T-helper 2 cell treated with Interferon-gamma antibody and Interleukin-4, amounts not matched to agents 5 μg/mL and 100 μg/mL, for 36 hours (primary cell): ENCODE results near the gene FIP1L1.

Experiments
- DNase-seq: peaks from one replicate; pipeline ENCODE4 v3.0.0; 2021; ENCODE audit warnings: low spot score
- H3K27ac Mint-ChIP-seq: one replicate; pipeline ENCODE4 v1.8.0; 2021; ENCODE audit warnings: mild to moderate bottlenecking, mixed read lengths
- H3K27me3 Mint-ChIP-seq: one replicate; pipeline ENCODE4 v1.8.0; 2021; ENCODE audit warnings: low read depth, mixed read lengths
- H3K36me3 Mint-ChIP-seq: one replicate; pipeline ENCODE4 v1.8.0; 2021; ENCODE audit warnings: low read depth, mixed read lengths
- H3K4me1 Mint-ChIP-seq: one replicate; pipeline ENCODE4 v1.8.0; 2021; ENCODE audit warnings: low read depth, mixed read lengths
- H3K4me3 Mint-ChIP-seq: one replicate; pipeline ENCODE4 v1.8.0; 2022; ENCODE audit warnings: mild to moderate bottlenecking, moderate library complexity, mixed read lengths
- H3K9me3 Mint-ChIP-seq: one replicate; pipeline ENCODE4 v1.8.0; 2021; ENCODE audit warnings: mixed read lengths

The FIP1L1 gene

GRCh38 chr4:53424280-53424679, 46.8 kb downstream of the FIP1L1 start:
- no peaks in the 10 kb centered on the region for H3K9me3 Mint-ChIP-seq
- no peaks in the 10 kb centered on the region for H3K27me3 Mint-ChIP-seq
- no peak overlapping the region for H3K4me3 Mint-ChIP-seq
- H3K36me3 Mint-ChIP-seq, result peaks cover 20% of the 10 kb centered on the region
- H3K4me1 Mint-ChIP-seq, result peaks cover 2% of the 10 kb centered on the region
- no peak for DNase-seq
- no peak overlapping the region for H3K27ac Mint-ChIP-seq

DNA sequence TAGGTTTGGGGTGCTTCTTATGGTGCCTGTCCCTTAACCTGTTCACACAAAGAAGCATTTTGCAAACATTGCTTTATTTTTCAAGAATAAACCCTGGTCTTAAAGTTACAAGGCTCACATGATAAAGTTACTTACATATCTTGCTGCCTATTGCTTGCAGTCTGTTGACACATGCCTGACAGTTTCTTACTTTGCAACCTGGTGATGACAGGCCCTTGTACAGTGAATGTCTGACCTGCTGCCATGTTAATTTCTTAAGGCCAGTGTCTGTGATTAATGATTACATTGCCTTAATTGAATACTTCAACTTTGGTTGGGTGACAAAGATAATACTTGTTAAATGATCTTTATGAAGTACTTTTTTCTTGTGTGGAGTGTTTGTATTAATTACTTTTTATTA, 49.9 kb downstream of the FIP1L1 start:
- Mint-ChIP-seq H3K4me3 (no peak overlapping the region), H3K9me3 (no peaks in the 10 kb centered on the region), H3K27me3 (no peaks in the 10 kb centered on the region), H3K4me1 (peaks cover 13% of the 10 kb centered on the region), H3K27ac (no peak overlapping the region), H3K36me3 (peaks cover 33% of the 10 kb centered on the region)
- no peak for DNase-seq

- Mint-ChIP-seq H3K27ac (no peak overlapping the region), H3K36me3 (peaks cover 42% of the 10 kb centered on the region), H3K27me3 (no peaks in the 10 kb centered on the region), H3K9me3 (no peaks in the 10 kb centered on the region), H3K4me3 (no peak overlapping the region), H3K4me1 (peaks cover 14% of the 10 kb centered on the region)
- DNase-seq, result no peak
These were observed 53.6 kb downstream of the FIP1L1 start for GRCh38 chr4:53431052-53431451.

GRCh38 chr4:53432528-53433424, 55.3 kb downstream of the FIP1L1 start:
- H3K27me3 Mint-ChIP-seq, result no peaks in the 10 kb centered on the region
- no peak for DNase-seq
- H3K4me1 Mint-ChIP-seq, result peaks cover 14% of the 10 kb centered on the region
- no peaks in the 10 kb centered on the region for H3K9me3 Mint-ChIP-seq
- H3K4me3 Mint-ChIP-seq, result no peak overlapping the region
- peaks cover 43% of the 10 kb centered on the region for H3K36me3 Mint-ChIP-seq
- H3K27ac Mint-ChIP-seq, result no peak overlapping the region

DNA sequence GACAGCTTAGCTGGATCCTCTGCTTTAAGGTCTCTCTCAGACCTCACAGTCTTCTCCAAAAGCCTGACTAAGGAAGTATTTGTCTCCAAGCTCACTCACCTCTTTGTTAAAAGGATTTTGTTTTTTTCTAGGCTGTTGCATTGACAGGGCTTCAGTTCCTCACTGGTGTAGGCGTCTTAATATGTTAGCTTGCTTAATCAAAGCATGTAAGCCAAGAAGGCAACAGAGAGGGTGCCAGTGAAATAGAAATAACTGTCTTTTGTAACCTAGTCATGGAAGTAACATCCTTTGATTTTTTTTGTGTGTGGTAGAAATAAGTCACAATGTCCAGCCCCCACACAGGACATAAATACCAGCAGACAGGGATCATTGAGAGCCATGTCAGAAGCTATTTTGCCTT, 58.8 kb downstream of the FIP1L1 start:
- no peak for DNase-seq
- Mint-ChIP-seq H3K4me3 (no peak overlapping the region), H3K27me3 (no peaks in the 10 kb centered on the region), H3K4me1 (peaks cover 8% of the 10 kb centered on the region), H3K9me3 (no peaks in the 10 kb centered on the region), H3K36me3 (peaks cover 36% of the 10 kb centered on the region), H3K27ac (no peak overlapping the region)

GRCh38 chr4:53441564-53441963, 64.1 kb downstream of the FIP1L1 start:
- peaks cover 1% of the 10 kb centered on the region for H3K4me1 Mint-ChIP-seq
- no peaks in the 10 kb centered on the region for H3K9me3 Mint-ChIP-seq
- H3K27ac Mint-ChIP-seq, result no peak overlapping the region
- H3K4me3 Mint-ChIP-seq, result no peak overlapping the region
- no peak for DNase-seq
- no peaks in the 10 kb centered on the region for H3K27me3 Mint-ChIP-seq
- peaks cover 43% of the 10 kb centered on the region for H3K36me3 Mint-ChIP-seq

DNA sequence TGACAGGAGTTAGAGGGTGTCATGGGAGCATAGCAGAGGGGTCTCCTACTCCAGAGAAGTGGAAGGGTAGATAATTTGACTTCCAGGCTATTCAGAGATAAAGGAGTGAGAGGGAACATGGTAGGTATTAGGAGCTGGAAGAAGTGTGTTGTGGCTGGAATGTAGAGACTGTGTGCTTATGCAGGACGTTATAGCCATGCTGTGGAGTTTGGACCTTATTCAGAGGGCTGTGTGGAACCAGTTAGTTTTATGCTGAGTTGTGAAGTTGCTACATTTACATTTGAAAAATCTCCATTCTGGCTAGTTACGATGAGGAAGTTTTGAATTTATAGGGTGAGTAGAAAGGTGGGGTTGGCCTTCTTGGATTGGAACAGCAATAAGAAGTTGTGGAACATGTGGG, 67.5 kb downstream of the FIP1L1 start:
- H3K4me3 Mint-ChIP-seq, result no peak overlapping the region
- no peak overlapping the region for H3K27ac Mint-ChIP-seq
- DNase-seq, result no peak
- H3K4me1 Mint-ChIP-seq, result peaks cover under 1% of the 10 kb centered on the region
- H3K9me3 Mint-ChIP-seq, result no peaks in the 10 kb centered on the region
- no peaks in the 10 kb centered on the region for H3K27me3 Mint-ChIP-seq
- peaks cover 33% of the 10 kb centered on the region for H3K36me3 Mint-ChIP-seq

- Mint-ChIP-seq H3K4me1 (peaks cover 2% of the 10 kb centered on the region), H3K36me3 (peaks cover 37% of the 10 kb centered on the region), H3K27ac (no peak overlapping the region), H3K9me3 (no peaks in the 10 kb centered on the region), H3K4me3 (no peak overlapping the region), H3K27me3 (no peaks in the 10 kb centered on the region)
- DNase-seq, result no peak
These were observed 73.3 kb downstream of the FIP1L1 start for GRCh38 chr4:53450773-53451172.

- no peak for DNase-seq
These were observed 75.9 kb downstream of the FIP1L1 start for GRCh38 chr4:53453385-53453784.

DNA sequence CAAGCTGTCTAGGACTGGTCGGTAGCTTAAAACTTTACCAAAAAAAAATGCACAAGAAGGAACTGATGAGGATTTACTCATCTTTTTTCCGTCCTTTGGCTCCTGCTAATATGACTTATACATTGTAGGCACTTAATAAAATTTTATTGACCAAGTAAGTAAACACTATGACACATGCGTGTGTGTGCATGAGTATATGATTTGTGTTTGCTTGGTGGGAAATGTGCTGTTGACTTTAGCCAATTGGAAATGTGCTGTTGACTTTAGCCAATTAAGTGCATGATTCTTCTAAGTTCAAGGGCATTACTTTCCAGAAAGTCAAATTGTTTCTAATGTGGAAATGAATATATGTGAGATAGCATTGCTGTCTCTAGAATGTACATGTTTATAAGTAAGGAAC, 78.3 kb downstream of the FIP1L1 start:
- H3K9me3 Mint-ChIP-seq, result no peaks in the 10 kb centered on the region
- DNase-seq, result no peak
- no peak overlapping the region for H3K27ac Mint-ChIP-seq
- no peak overlapping the region for H3K4me3 Mint-ChIP-seq
- peaks cover 40% of the 10 kb centered on the region for H3K36me3 Mint-ChIP-seq
- no peaks in the 10 kb centered on the region for H3K27me3 Mint-ChIP-seq
- peaks cover under 1% of the 10 kb centered on the region for H3K4me1 Mint-ChIP-seq

More at GRCh38 chr4:53453385-53453784, 75.9 kb downstream of the FIP1L1 start:
- H3K36me3 Mint-ChIP-seq, result peaks cover 32% of the 10 kb centered on the region
- no peaks in the 10 kb centered on the region for H3K27me3 Mint-ChIP-seq
- no peak overlapping the region for H3K4me3 Mint-ChIP-seq
- no peaks in the 10 kb centered on the region for H3K9me3 Mint-ChIP-seq
- peaks cover 2% of the 10 kb centered on the region for H3K4me1 Mint-ChIP-seq
- no peak overlapping the region for H3K27ac Mint-ChIP-seq

GRCh38 chr4:53456178-53456577, 78.7 kb downstream of the FIP1L1 start:
- Mint-ChIP-seq H3K36me3 (peaks cover 41% of the 10 kb centered on the region), H3K4me3 (no peak overlapping the region), H3K9me3 (no peaks in the 10 kb centered on the region), H3K27ac (no peak overlapping the region), H3K4me1 (no peaks in the 10 kb centered on the region), H3K27me3 (no peaks in the 10 kb centered on the region)
- DNase-seq, result no peak

- Mint-ChIP-seq H3K4me1 (no peaks in the 10 kb centered on the region), H3K36me3 (peaks cover 42% of the 10 kb centered on the region), H3K4me3 (no peak overlapping the region), H3K9me3 (no peaks in the 10 kb centered on the region), H3K27me3 (no peaks in the 10 kb centered on the region), H3K27ac (no peak overlapping the region)
- no peak for DNase-seq
These were observed 82.1 kb downstream of the FIP1L1 start for GRCh38 chr4:53459548-53459947.

DNA sequence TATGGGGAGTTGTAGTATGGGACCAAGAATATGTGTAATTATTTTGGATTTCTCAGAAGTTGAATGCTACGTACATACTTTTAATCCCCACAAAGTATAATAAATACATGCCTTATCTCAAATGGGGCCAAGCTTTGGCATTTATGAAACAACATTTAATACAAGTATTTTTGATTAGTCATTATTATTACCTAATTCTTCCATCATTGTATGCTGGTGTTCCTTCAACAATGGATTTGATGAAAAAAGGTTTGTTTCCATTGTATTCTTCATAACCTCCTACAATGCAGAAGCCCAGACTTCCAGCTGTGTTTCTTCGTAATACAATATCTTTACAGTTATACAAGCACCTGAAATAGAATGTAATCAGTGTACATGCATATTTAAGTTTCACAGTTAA, 83.8 kb downstream of the FIP1L1 start:
- Mint-ChIP-seq H3K4me1 (no peaks in the 10 kb centered on the region), H3K27ac (no peak overlapping the region), H3K4me3 (no peak overlapping the region), H3K36me3 (peaks cover 29% of the 10 kb centered on the region), H3K9me3 (no peaks in the 10 kb centered on the region), H3K27me3 (no peaks in the 10 kb centered on the region)
- no peak for DNase-seq

DNA sequence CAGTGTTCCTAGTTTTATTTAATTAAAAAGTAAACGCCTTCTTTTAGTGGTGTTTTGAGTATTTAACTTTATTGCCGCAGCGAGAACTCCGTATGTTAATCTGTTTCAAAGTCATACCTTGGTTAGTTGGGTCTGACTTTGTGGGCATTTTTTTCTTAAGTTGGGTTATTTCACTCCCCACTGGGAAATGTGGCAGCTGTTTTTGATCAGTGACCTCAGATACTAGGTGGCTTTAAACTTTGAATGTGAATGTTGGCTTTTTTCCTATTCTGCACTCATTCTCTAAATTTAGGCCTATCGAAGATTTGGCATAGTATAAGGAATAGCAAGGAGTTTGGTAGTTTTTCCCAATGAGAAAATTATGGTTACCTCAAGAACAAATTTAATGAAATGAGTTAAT, 85.9 kb downstream of the FIP1L1 start:
- Mint-ChIP-seq H3K9me3 (no peaks in the 10 kb centered on the region), H3K4me3 (no peak overlapping the region), H3K36me3 (peaks cover 28% of the 10 kb centered on the region), H3K27me3 (no peaks in the 10 kb centered on the region), H3K27ac (no peak overlapping the region), H3K4me1 (no peaks in the 10 kb centered on the region)
- no peak for DNase-seq

- no peaks in the 10 kb centered on the region for H3K27me3 Mint-ChIP-seq
- H3K27ac Mint-ChIP-seq, result no peak overlapping the region
- peaks cover 5% of the 10 kb centered on the region for H3K9me3 Mint-ChIP-seq
- DNase-seq, result no peak
- H3K4me1 Mint-ChIP-seq, result no peaks in the 10 kb centered on the region
- H3K4me3 Mint-ChIP-seq, result no peak overlapping the region
- H3K36me3 Mint-ChIP-seq, result peaks cover 19% of the 10 kb centered on the region
These were observed 87.8 kb downstream of the FIP1L1 start for GRCh38 chr4:53465281-53465680.
